KOPT-K1 (cell line): ENCODE results near the gene NAP1L4.

Source experiments
- H3K27ac ChIP-seq: fragments of 200-600 bp; sonication (generic); 2 replicates; pipeline ENCODE4 v1.5.1; 2016; ENCODE audit warnings: antibody characterized with exemption, mild to moderate bottlenecking, low read depth, low read length; ENCODE audit not compliant: poor library complexity, severe bottlenecking
- H3K36me3 ChIP-seq: fragments of 200-600 bp; sonication (generic); 2 replicates; pipeline ENCODE4 v1.5.1; 2017; ENCODE audit warnings: antibody characterized with exemption, mild to moderate bottlenecking, low read length, moderate library complexity; ENCODE audit not compliant: insufficient read depth
- H3K9me3 ChIP-seq: fragments of 200-600 bp; sonication (generic); 2 replicates; pipeline ENCODE4 v1.5.1; 2017; ENCODE audit warnings: antibody characterized with exemption, low read length, mild to moderate bottlenecking; ENCODE audit not compliant: insufficient read depth, poor library complexity, severe bottlenecking

The NAP1L4 gene

DNA sequence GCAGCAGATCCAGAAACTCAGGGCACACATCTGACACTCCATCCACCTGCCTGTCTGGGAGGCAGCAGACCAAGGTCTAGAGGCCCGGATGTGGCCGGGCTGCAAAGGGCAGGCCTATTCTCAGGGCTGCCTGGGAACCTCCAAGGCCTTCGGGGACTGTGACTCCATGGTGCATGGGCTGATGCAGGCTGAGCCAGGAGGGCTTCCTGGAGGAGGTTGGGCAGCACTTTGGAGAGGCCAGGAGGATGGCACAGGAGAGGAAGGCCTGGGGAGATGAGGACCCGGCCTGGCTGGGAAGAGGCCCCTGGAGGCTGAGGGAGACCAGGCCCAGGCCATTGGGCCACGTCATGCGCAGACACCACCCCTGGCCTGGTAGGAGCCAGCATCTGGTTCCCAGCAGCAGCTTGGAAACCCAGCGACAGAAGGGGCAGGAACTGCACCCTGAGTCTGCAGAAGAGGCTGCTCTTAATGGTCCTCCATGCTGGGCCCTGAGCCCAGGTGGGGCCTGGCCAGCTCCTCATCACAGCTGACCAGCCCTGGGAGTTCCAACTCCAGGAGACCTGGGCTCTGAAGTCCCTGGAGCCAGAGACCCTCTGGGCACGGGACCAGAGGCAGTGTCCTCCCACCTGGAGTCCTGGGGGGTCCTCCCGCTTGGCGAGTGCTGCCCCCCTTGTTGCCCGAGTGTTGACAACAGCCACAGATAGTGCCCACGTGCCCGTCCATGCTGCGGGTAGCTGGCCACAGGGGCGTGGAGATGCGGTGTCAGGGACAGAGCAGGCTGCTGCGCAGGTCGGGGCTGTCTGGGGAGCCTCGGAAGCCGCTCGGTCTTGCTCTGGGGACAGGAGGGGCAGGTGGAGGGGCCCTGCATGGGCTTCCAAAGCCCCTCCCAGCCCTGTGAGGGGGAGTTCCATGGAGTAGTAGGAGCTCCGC lies 68.4 kb downstream of the NAP1L4 start:
- Histone ChIP-seq H3K36me3 (no peaks in the 10 kb centered on the region), H3K27ac (no peak overlapping the region), H3K9me3 (no peaks in the 10 kb centered on the region)

DNA sequence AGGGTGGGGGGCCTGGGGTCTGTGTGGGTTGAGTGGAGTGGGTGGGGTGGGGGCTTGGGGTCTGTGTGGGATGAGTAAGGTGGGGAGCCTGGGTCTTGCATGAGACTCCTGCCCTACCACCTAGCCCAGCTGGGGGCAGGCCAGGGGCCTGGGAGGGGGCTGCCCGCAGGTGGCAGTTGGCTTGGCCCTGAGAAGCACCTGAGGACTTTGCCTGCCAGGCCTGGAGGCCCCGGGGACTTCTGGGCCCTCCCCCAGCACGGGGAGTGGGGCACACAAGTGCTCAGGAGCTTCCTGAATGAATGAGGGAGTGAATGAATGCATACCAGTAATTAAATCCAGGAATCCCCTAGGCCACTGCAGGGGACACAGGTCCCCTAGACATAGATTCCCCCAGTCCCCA lies 69.5 kb downstream of the NAP1L4 start:
- Histone ChIP-seq H3K36me3 (no peaks in the 10 kb centered on the region), H3K9me3 (no peaks in the 10 kb centered on the region), H3K27ac (no peak overlapping the region)

DNA sequence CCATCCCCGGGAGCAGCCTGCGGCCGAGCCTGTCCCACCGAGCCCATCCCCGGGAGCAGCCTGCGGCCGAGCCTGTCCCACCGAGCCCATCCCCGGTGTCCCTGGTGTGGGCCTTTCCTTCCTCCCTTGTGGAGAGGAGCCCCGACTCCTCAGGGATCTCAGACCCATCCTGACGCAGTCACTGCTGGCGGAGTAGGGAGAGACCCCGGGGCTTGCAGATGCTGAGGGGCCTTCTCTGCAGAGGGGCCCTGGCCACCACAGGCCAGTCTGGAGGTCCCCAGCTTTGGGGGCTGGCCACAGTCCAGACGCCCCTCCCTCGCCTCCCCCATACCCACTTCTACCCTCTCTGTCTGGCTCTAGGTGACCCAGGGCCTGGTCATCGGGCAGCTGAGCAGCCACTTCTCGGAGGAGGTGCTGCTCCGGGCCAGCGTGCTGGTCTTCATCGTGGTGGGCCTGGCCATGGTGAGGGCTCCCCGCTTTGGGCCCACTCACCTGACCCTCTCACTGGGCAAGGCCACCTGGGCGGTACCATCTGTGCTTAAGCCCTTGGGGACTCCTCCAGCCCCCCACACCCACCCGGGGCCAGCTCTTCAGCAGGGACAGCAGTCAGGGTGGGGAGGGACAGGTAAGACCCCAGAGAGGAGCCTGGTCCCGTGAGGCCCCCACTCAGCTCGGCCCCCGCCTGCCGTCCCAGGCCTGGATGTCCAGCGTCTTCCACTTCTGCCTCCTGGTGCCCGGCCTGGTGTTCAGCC lies 70.2 kb downstream of the NAP1L4 start:
- Histone ChIP-seq H3K27ac (no peak overlapping the region), H3K36me3 (no peaks in the 10 kb centered on the region), H3K9me3 (no peaks in the 10 kb centered on the region)

DNA sequence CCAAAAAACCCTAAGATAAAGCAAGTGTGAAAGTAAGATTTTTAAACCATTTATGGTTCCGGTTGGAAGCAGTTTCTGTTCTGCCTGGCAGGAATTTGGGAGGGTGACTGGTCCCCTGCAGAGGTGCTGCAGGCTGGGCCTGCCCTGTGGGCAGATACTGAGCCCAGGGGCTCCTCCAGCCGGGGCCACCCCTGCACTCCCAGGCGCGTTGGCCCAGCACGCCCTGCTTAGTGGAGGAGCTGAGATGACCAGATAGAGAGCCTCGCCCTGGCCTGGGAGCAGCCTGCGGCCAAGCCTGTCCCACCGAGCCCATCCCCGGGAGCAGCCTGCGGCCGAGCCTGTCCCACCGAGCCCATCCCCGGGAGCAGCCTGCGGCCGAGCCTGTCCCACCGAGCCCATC lies 70.9 kb downstream of the NAP1L4 start:
- Histone ChIP-seq H3K9me3 (no peaks in the 10 kb centered on the region), H3K27ac (no peak overlapping the region), H3K36me3 (no peaks in the 10 kb centered on the region)

DNA sequence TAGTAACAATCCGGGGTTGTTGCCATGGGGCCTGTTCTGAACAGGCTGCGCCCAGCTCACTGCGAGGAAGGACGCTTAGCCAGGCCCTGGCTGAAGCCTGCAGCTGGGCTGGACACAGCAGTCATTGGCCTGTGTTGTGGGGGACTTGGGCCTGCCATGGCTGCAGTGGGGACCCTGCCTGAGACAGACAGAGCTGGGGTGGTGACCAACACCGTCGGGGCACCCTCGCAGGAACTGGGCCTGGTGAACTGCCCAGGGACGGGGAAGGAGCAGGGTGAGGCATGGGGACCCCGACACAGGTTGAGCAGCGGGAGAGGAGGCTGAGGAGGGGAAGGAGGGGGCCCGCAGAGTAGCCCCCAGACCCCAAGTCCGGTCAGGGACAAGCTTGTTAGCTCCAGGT lies 71.8 kb downstream of the NAP1L4 start:
- no peaks in the 10 kb centered on the region for H3K36me3 ChIP-seq
- no peak overlapping the region for H3K27ac ChIP-seq
- no peaks in the 10 kb centered on the region for H3K9me3 ChIP-seq

DNA sequence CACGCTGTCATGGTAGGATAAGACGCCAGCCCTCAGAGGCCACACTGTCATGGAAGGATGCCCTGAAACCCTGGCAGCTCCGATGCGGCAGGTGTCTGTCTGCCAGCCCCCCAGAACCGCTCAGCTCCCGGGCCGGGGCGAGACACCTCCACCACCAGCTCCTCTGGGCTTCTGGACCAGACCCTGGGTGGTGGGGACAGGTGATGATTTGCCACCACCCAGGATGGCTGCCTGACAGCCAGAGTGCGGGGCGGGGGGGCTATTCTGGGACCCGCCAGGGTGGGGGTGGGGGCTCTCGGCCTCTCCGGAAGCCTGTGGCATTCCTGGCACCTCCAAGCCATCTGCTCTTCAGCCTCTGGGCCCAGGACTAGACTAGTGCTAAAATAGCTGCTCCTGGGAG lies 72.3 kb downstream of the NAP1L4 start:
- Histone ChIP-seq H3K27ac (no peak overlapping the region), H3K9me3 (no peaks in the 10 kb centered on the region), H3K36me3 (no peaks in the 10 kb centered on the region)

DNA sequence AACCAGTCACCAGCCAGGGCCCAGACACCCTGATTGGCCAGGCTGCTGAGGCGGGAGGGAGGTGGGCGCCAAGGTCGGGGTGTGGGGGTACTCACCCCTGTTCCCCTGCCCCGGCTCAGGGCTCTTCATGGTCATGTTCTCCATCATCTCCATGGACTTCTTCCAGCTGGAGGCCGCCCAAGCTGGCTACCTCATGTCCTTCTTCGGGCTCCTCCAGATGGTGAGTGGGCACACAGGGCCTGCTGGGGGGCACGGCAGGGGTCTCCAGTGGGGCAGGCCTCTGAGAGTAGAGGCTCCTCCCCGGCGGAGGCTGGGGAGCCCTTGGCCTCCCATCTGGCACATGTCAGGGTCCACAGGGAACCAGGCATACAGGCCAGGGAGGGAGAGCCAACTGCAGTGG lies 72.9 kb downstream of the NAP1L4 start:
- Histone ChIP-seq H3K9me3 (no peaks in the 10 kb centered on the region), H3K36me3 (no peaks in the 10 kb centered on the region), H3K27ac (no peak overlapping the region)

DNA sequence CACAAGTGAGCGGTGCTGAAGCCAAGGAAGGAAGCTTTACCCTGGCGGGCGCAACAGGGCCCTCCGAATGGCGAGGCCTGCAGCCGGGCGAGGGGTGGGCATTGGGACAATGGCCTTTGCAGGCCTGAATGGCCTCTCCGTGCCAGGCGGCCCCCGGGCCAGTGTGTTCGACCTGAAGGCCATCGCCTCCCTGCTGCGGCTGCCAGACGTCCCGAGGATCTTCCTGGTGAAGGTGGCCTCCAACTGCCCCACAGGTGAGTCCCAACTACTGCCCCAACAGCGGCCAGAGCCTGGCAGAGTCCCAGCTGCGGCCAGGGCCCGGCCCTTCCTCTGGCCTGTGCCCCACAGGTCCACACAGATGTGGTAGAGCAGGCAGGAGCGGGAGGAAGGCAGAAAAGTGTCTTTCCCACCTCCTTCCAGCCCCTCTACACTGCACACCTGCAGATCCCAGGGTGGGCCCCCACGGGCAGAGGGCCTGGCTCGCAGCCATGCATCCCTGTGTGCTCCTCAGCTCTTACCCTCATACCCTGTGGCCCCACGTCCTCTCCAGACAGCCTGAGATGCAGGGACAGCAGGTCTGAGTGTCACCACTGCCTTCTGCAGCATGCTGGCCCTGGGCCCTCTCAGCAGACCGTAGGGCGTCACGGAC lies 74.2 kb downstream of the NAP1L4 start:
- no peak overlapping the region for H3K27ac ChIP-seq
- H3K9me3 ChIP-seq = no peaks in the 10 kb centered on the region
- H3K36me3 ChIP-seq = no peaks in the 10 kb centered on the region

DNA sequence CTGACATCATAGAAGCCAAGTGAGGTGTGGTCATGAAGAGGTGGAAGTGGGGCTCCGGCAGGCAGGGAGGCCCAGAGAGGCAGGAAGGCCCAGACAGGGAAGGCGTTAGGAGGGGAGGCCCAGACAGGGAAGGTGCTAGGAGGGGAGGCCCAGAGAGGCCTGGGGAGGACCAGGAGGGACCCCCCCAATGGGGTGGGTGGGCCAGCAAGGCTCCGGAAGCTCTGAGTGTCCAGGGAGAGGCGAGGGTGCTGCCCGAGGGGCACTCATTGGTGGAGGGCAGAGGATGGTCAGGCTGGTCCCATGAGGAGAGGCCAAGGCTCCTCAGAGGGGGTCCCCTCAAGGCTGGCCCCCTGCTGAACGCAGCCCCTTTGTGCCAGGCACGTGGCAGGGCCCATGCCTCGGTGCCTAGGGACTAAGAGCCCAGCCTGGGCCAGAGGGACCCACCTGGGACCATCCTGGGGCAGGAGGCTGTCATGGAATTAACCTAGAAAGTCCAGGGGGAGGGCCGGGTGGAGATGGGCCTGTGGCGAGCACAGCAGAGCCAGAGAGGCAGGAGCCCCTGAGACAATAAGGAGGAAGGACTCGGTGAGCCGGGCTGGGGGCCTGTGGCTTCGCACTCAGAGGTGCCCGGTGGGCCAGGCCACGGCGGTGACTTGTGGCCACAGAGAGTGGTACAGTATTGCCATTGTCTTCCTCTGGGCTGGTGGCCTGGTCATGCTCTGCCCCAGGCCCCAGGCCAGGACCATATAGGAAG lies 75.1 kb downstream of the NAP1L4 start:
- H3K27ac ChIP-seq = no peak overlapping the region
- no peaks in the 10 kb centered on the region for H3K9me3 ChIP-seq

DNA sequence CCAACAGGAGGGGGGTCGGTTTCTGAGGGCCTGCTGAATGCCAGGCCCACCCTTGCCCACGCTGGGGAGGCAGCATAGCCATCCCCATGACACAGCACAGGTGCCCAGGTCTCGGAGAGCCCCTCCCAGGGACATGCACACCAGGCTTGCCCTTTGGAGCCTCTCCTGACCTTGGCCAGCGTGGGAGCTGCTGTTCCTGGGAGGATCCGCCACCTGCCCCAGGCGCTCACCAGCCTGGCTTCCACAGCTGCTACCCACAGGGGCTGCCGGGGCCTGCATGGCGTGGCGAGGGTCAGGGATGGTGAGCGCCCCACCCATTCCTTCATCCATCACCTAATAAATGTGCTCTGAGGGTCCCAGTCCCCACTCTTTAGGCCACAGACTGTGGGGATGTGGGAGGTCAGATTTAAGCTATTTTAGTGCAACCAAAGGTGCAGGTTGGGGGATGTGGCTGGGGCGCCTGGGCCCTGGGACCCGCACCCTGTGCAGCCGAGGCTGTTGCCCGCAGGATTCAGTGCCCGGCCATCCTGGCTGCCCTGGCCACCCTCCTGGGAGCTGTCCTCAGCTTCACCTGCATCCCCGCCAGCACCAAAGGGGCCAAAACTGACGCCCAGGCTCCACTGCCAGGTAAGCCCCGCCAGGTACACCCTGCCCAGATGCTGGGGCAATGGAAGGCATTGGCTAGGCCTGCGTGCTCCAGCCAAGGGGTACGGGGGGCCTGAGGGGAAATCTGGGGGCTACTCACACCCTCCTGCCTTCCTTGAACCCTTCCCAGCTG lies 75.8 kb downstream of the NAP1L4 start:
- no peaks in the 10 kb centered on the region for H3K9me3 ChIP-seq
- no peak overlapping the region for H3K27ac ChIP-seq
- no peaks in the 10 kb centered on the region for H3K36me3 ChIP-seq

More for the DNA sequence above, 75.1 kb downstream of the NAP1L4 start:
- H3K36me3 ChIP-seq = no peaks in the 10 kb centered on the region

DNA sequence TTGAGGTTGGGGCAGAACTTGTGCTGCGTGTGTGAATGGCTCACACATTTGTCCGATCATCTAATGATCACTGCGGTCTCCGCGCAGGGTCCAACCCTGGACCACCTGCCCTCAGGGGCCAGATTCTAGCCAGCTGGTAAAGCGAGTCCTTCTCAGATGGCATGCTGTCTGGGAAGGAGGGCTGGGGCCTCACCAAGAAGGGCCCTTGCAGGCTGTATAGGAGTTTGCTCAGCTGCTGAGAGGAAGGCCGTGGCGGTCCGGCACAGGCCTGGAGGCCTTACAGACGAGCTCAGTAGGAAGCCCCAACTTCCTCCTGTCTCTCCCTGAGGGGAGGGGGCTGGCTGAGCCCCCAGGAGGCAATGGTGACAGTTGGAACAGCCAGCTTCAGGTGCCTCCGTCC lies 76.7 kb downstream of the NAP1L4 start:
- Histone ChIP-seq H3K9me3 (no peaks in the 10 kb centered on the region), H3K27ac (no peak overlapping the region), H3K36me3 (no peaks in the 10 kb centered on the region)

DNA sequence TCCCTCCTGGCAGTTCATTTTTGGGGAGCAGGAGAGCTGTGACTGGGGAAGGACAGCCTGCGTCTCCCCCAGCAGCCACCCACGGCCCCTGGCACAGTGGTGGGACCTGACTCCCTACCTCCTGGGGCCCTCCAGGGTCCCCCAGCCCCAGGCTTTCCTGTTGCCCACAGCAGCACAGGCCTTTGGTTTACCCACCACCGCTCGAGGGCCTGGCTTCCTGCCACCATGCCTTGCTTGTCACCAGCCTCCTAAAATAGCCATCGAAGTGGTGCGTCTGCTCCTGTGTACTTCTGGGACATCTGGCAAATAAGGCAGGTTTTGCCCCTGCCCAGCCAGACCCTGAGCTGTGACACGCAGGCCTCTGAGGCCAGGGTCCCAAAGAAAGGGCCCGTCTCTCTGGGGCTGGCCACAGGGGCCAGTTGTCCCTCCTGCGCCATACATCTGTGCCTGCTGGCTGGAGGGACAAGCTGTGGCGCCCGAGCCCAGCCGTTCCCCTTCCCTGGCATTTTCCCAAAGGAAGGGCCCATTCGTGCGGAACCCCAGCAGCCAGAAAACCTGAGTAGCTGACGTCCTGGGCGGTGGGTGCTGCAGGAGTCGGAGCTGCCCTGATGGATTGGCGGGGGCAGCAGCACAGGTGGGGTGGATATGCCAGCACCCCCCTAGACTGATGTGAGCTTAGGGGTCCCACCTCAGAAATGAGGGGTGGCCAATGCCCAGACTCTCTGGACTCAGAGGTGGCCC lies 77.5 kb downstream of the NAP1L4 start:
- no peaks in the 10 kb centered on the region for H3K36me3 ChIP-seq
- no peak overlapping the region for H3K27ac ChIP-seq
- H3K9me3 ChIP-seq = no peaks in the 10 kb centered on the region

DNA sequence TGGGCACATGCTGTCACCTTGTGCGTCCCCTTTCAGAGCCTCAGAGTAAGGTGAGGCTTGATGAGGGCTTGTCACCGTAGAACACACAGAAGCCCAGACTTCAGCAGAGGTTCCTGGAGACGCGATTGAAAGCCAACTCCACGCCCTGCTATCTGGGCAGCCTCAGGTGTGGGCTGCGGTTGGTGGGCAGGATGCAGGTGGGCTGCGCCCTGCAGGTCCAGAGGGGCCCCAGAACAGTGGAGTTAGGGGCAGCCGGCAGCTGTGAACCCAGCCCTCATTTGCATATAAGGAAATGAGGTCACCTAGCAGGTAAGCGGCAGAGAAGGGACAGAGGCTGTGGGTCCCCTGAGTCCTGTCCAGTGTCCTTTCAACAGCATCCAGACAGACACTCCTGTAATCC lies 78.4 kb downstream of the NAP1L4 start:
- Histone ChIP-seq H3K9me3 (no peaks in the 10 kb centered on the region), H3K36me3 (no peaks in the 10 kb centered on the region), H3K27ac (no peak overlapping the region)

DNA sequence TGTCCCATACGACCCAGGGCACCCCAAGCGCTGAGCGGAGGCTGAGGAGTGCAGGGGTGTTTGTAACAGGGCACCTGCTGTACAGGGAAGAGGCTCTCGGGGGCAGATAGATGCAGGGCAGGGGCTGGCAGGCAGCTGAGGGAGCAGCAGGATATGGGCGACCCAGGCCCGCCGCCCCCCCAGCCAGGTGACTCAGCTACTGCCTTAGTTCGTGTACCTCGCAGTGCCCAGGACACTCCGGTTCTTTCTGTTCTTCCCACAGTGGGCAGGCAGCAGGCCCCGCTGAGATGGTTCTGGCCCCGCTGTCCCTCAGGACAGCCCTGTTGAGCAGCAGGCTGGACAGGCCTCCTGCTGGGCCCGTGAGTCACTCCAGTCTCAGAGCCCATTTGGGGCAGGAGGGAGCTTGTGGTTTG lies 79.1 kb downstream of the NAP1L4 start:
- H3K27ac ChIP-seq = no peak overlapping the region
- no peaks in the 10 kb centered on the region for H3K9me3 ChIP-seq
- no peaks in the 10 kb centered on the region for H3K36me3 ChIP-seq
